ENCODE results near the gene POLH.
"Not testable (repeated sequence)": the region's sequence is repeated elsewhere in the genome, so short reads cannot be mapped to it uniquely, and the experiment has no call there.

POLH gene

GRCh38 chr6:43630980-43631619, 55.1 kb downstream of the POLH start:
- DNase-seq (ENCODE audit: low read depth) = no peak

- not testable (repeated sequence) for DNase-seq (ENCODE audit: low read depth)
Observed at GRCh38 chr6:43633002-43633401, 57.0 kb downstream of the POLH start.

- DNase-seq (ENCODE audit: low read depth) = no peak
Observed at GRCh38 chr6:43634702-43635303, 58.8 kb downstream of the POLH start.

- DNase-seq (ENCODE audit: low read depth) = peak; percentile 73
Observed at GRCh38 chr6:43635387-43636307, 59.7 kb downstream of the POLH start, which contains the start of gene MAD2L1BP. Gene MAD2L1BP, plus strand, starts transcription at chr6:43635840. Its CDS starts 36 bp downstream, at chr6:43635876.

- DNase-seq (ENCODE audit: low read depth) = peak; percentile 32
Observed at GRCh38 chr6:43636308-43636659, 60.3 kb downstream of the POLH start.

- no peak for DNase-seq (ENCODE audit: low read depth)
Observed at GRCh38 chr6:43639984-43640800, 64.2 kb downstream of the POLH start.

- DNase-seq (ENCODE audit: low read depth) = peak; percentile 69
Observed at GRCh38 chr6:43644940-43645612, 69.1 kb downstream of the POLH start, which contains the start of gene RSPH9. Gene RSPH9, plus strand, starts transcription at chr6:43645036. Its CDS starts 63 bp downstream, at chr6:43645099.

GRCh38 chr6:43645613-43645964, 69.6 kb downstream of the POLH start:
- no peak for DNase-seq (ENCODE audit: low read depth)

- no peak for DNase-seq (ENCODE audit: low read depth)
Observed at GRCh38 chr6:43647613-43648012, 71.6 kb downstream of the POLH start.

- DNase-seq (ENCODE audit: low read depth) = no peak
Observed at GRCh38 chr6:43648248-43648647, 72.3 kb downstream of the POLH start.

- DNase-seq (ENCODE audit: low read depth) = not testable (repeated sequence)
Observed at GRCh38 chr6:43652822-43653221, 76.8 kb downstream of the POLH start.

- DNase-seq (ENCODE audit: low read depth) = no peak
Observed at GRCh38 chr6:43657221-43657802, 81.3 kb downstream of the POLH start.

GRCh38 chr6:43658161-43658560, 82.2 kb downstream of the POLH start:
- DNase-seq (ENCODE audit: low read depth) = no peak

- not testable (repeated sequence) for DNase-seq (ENCODE audit: low read depth)
Observed at GRCh38 chr6:43662948-43663347, 87.0 kb downstream of the POLH start.

Data from EH (cell line).